Heart right ventricle (tissue), 16 donors: Measurements from ENCODE around the gene CUTA. TPM values are rescaled to one million over a fixed set of nuclear protein-coding genes. Genes with fewer than 3 reads are reported as not detected.

Source experiments
- ATAC-seq, 8 donors: fragments of 200-7000 bp; cut with Tn5 transposase; one replicate each; pipeline ENCODE4 v1.9.1; 2020; ENCODE audit warnings: mild to moderate bottlenecking in 8 of 8, moderate library complexity in 8 of 8, moderate number of reproducible peaks in 1 of 8
- DNase-seq, 2 donors: peaks; one replicate each; pipeline ENCODE4 v3.0.0-alpha.2; 2020
- H3K27ac ChIP-seq, 10 donors: fragments of 200-600 bp; sonication (generic) in 2 of 10; one replicate each; pipeline versions ENCODE4 v1.5.0 to v1.8.0; 2020 to 2022; ENCODE audit warnings: mild to moderate bottlenecking in 3 of 10
- H3K27me3 ChIP-seq, 7 donors: fragments of 200-600 bp; one replicate each; pipeline ENCODE4 v1.8.0; 2021 to 2022; ENCODE audit warnings: mild to moderate bottlenecking in 2 of 7
- H3K36me3 ChIP-seq, 9 donors: fragments of 200-600 bp; sonication (generic) in 1 of 9; one replicate each; pipeline versions ENCODE4 v1.5.0 to v1.8.0; 2020 to 2022; ENCODE audit warnings: mild to moderate bottlenecking in 2 of 9
- H3K4me1 ChIP-seq, 9 donors: fragments of 200-600 bp; sonication (generic) in 1 of 9; one replicate each; pipeline versions ENCODE4 v1.5.0 to v1.8.0; 2020 to 2022; ENCODE audit warnings: mild to moderate bottlenecking in 4 of 9
- H3K4me3 ChIP-seq, 10 donors: fragments of 200-600 bp; sonication (generic) in 2 of 10; one replicate each; pipeline versions ENCODE4 v1.5.0 to v1.8.0; 2020 to 2022; ENCODE audit warnings: mild to moderate bottlenecking in 7 of 10, moderate library complexity in 2 of 10
- H3K9me3 ChIP-seq, 11 donors: fragments of 200-600 bp in 10 of 11; sonication (generic) in 2 of 11; one replicate each; pipeline versions ENCODE4 v1.5.0 to v1.8.0; 2013 to 2022; ENCODE audit warnings: mild to moderate bottlenecking in 2 of 11, control low read depth in 1 of 11, moderate library complexity in 1 of 11
- CTCF ChIP-seq, 9 donors: fragments of 200-600 bp; sonication (generic) in 2 of 9; IDR thresholded peaks; one replicate each; pipeline versions ENCODE4 v1.5.0 to v1.8.0; 2021 to 2022; ENCODE audit warnings: antibody characterized with exemption in 9 of 9, mild to moderate bottlenecking in 5 of 9, moderate library complexity in 1 of 9
- WGBS, 2 donors: extraction: QIAGEN DNeasy Blood & Tissue Kit; methylation state at CpG; one replicate each; pipeline ENCODE4 v1.1.7; 2013; ENCODE audit warnings: inconsistent platforms in 1 of 2; 5-methylcytosine and 5-hydroxymethylcytosine counted together
- intact Hi-C, 10 donors: fragments of 100-400 bp; cut with DNase I; formaldehyde crosslinking; loops; one replicate each; pipeline versions ENCODE4 v1.11.1 to v1.14.2; 2022
- microRNA-seq, 2 donors: library from miRNA; unstranded; fragments of <30 nt; microRNA quantifications; one replicate each; pipeline ENCODE4 v1.2.0, GENCODE V29; 2021
- polyA plus RNA-seq, 2 donors: library from polyadenylated mRNA; stranded (reverse); fragments of 200-250 nt; gene quantifications; one replicate each; pipeline ENCODE4 v1.2.3, GENCODE V29; 2013
- total RNA-seq, 10 donors: library from RNA; stranded (reverse); fragmentation: NEBNext Ultra II Directional in 3 of 10; extraction: Animal tissue kit (Norgen Biotek cat#: 25700) in 3 of 10; gene quantifications; one replicate each; pipeline versions ENCODE4 v1.2.1 to v1.2.4, GENCODE V29; 2021 to 2023
- donor health status: Arrhythmogenic right ventricular cardiomyopathy.
- donor health status: ischemic (EF 13 %, LVEDD 7.1; RV severe dilation, severe dysfunction).
- donor health status: healthy with polysubstance abuse.
- donor health status: DM: no; HTN: yes; CAD: no.
- donor health status: DM: no; HTN: no; CAD: no.
- donor health status: ischemic (EF 25% LVEDD 6.9; RV normal size, moderate dysfunction).
- donor health status: ischemic (EF 25% LVEDD 5.7; RV mildly dilated, moderate dysfunction).
- donor health status: healthy.
- donor health status: DM: yes; HTN: yes; CAD: no.
- donor health status: Ischemic cardiomyopathy.
- donor health status: ischemic (EF 35%, LVEDD 5.7; RV mildly dilated, moderate dysfunction).
- donor health status: nonischemic (EF 11% LVEDD 7.7; RV severe dilation, severe dysfunction).
- donor health status: DM: yes; HTN: yes; CAD: no.
- donor health status: PGD.
- donor health status: ischemic (EF 29% LVEDD 5.4; RV normal size, mild dysfunction).
- donor health status: nonischemic (EF 23%, LVEDD 6.1; RV moderate dilation, normal function).

Gene CUTA
- total and polyA plus RNA-seq, 12 donors: 94.7 to 161 (median 114) TPM

- ATAC-seq (no peak), DNase-seq (no peak)
- no peak for TF ChIP-seq CTCF (IDR thresholded peaks at IDR 0.05)
- WGBS, 2 donors: 76 to 80% methylated on average over 8 of the region's 8 CpGs
- H3K27ac ChIP-seq: no peak overlapping the region
- no peaks in the 10 kb centered on the region for H3K36me3 ChIP-seq
- no peaks in the 10 kb centered on the region for H3K9me3 ChIP-seq
- H3K4me3 ChIP-seq: no peak overlapping the region
- H3K4me1 ChIP-seq: no peaks in the 10 kb centered on the region
- no peaks in the 10 kb centered on the region for H3K27me3 ChIP-seq
- intact Hi-C loops: no loop called here
Measured at GRCh38 chr6:33367009-33367714, 50.7 kb downstream of the CUTA start.

Small RNA genes within 50 kb of the gene (microRNA-seq; reads per million reads assigned to microRNA genes)
- 0 reads per million in 2 donors for gene MIR5004

Other genes starting within 250 kb of the CUTA start
- 1 to 10 TPM in 3 of 10 donors, under 1 TPM in 7; 0.52 to 3.9 (median 0.94) TPM for gene COL11A2, start 225.6 kb downstream of the CUTA start, total RNA-seq
- 1 to 10 TPM in 1 of 2 donors, under 1 TPM in 1; 0.55 to 8.7 TPM for gene COL11A2, start 225.6 kb downstream of the CUTA start, polyA plus RNA-seq
- gene RXRB, start 217.4 kb downstream of the CUTA start, total RNA-seq: 10 to 100 TPM; 29.7 to 39.1 (median 33.2) TPM
- 10 to 100 TPM; 22.2 to 40.7 TPM for gene RXRB, start 217.4 kb downstream of the CUTA start, polyA plus RNA-seq
- gene SLC39A7, start 217.2 kb downstream of the CUTA start, total RNA-seq: 100 to 1,000 TPM in 1 of 10 donors, 10 to 100 TPM in 9; 44.8 to 104 (median 53.1) TPM
- gene SLC39A7, start 217.2 kb downstream of the CUTA start, polyA plus RNA-seq: 100 to 1,000 TPM in 1 of 2 donors, 10 to 100 TPM in 1; 25.8 to 178 TPM
- gene HSD17B8, start 213.5 kb downstream of the CUTA start, total RNA-seq: 10 to 100 TPM; 17.6 to 25.5 (median 23.0) TPM
- gene HSD17B8, start 213.5 kb downstream of the CUTA start, polyA plus RNA-seq: 10 to 100 TPM in 1 of 2 donors, 1 to 10 TPM in 1; 7.4 to 15.1 TPM
- gene RING1, start 209.6 kb downstream of the CUTA start, total RNA-seq: 10 to 100 TPM; 26.5 to 32.1 (median 28.0) TPM
- gene RING1, start 209.6 kb downstream of the CUTA start, polyA plus RNA-seq: 10 to 100 TPM; 28.6 to 35.1 TPM
- gene VPS52, start 146.2 kb downstream of the CUTA start, total RNA-seq: 10 to 100 TPM; 29.8 to 41.6 (median 35.9) TPM
- gene VPS52, start 146.2 kb downstream of the CUTA start, polyA plus RNA-seq: 10 to 100 TPM; 25.2 to 45.7 TPM
- 1,000 to 10,000 TPM in 3 of 10 donors, 100 to 1,000 TPM in 7; 767 to 1,326 (median 860) TPM for gene RPS18, start 146.0 kb downstream of the CUTA start, total RNA-seq
- gene RPS18, start 146.0 kb downstream of the CUTA start, polyA plus RNA-seq: 1,000 to 10,000 TPM; 2,826 to 4,398 TPM
- gene B3GALT4, start 141.0 kb downstream of the CUTA start, total RNA-seq: 10 to 100 TPM in 2 of 10 donors, 1 to 10 TPM in 8; 5.3 to 12.2 (median 8.0) TPM
- gene B3GALT4, start 141.0 kb downstream of the CUTA start, polyA plus RNA-seq: 1 to 10 TPM; 7.0 to 9.1 TPM
- gene WDR46, start 128.9 kb downstream of the CUTA start, total RNA-seq: 10 to 100 TPM; 11.0 to 27.8 (median 16.2) TPM
- 10 to 100 TPM; 27.4 to 40.6 TPM for gene WDR46, start 128.9 kb downstream of the CUTA start, polyA plus RNA-seq
- gene PFDN6, start 128.5 kb downstream of the CUTA start, total RNA-seq: 10 to 100 TPM; 31.7 to 58.3 (median 40.2) TPM
- gene PFDN6, start 128.5 kb downstream of the CUTA start, polyA plus RNA-seq: 100 to 1,000 TPM; 248 to 448 TPM
- gene RGL2, start 119.2 kb downstream of the CUTA start, total RNA-seq: 10 to 100 TPM; 40.7 to 79.8 (median 50.4) TPM
- 10 to 100 TPM; 51.8 to 68.4 TPM for gene RGL2, start 119.2 kb downstream of the CUTA start, polyA plus RNA-seq
- gene TAPBP, start 104.0 kb downstream of the CUTA start, total RNA-seq: 100 to 1,000 TPM in 2 of 10 donors, 10 to 100 TPM in 8; 71.9 to 242 (median 86.7) TPM
- 10 to 100 TPM; 20.6 to 49.7 TPM for gene TAPBP, start 104.0 kb downstream of the CUTA start, polyA plus RNA-seq
- 10 to 100 TPM; 11.7 to 19.8 (median 14.3) TPM for gene ZBTB22, start 100.4 kb downstream of the CUTA start, total RNA-seq
- gene ZBTB22, start 100.4 kb downstream of the CUTA start, polyA plus RNA-seq: 10 to 100 TPM in 1 of 2 donors, 1 to 10 TPM in 1; 4.7 to 10.6 TPM
- 10 to 100 TPM; 10.3 to 24.0 (median 15.9) TPM for gene DAXX, start 95.1 kb downstream of the CUTA start, total RNA-seq
- gene DAXX, start 95.1 kb downstream of the CUTA start, polyA plus RNA-seq: 10 to 100 TPM; 15.7 to 24.8 TPM
- 1 to 10 TPM in 2 of 10 donors, under 1 TPM in 6, not detected in 2; 0.09 to 6.1 (median 0.36) TPM for gene KIFC1, start 26.3 kb downstream of the CUTA start, total RNA-seq
- gene KIFC1, start 26.3 kb downstream of the CUTA start, polyA plus RNA-seq: under 1 TPM; 0.28 to 0.29 TPM
- 10 to 100 TPM; 36.2 to 61.2 (median 48.9) TPM for gene PHF1, start 7.1 kb downstream of the CUTA start, total RNA-seq
- gene PHF1, start 7.1 kb downstream of the CUTA start, polyA plus RNA-seq: 100 to 1,000 TPM in 1 of 2 donors, 10 to 100 TPM in 1; 59.5 to 125 TPM
- 1 to 10 TPM; 3.6 to 8.5 (median 5.7) TPM for gene SYNGAP1, start 2.0 kb upstream of the CUTA start, total RNA-seq
- gene SYNGAP1, start 2.0 kb upstream of the CUTA start, polyA plus RNA-seq: 10 to 100 TPM in 1 of 2 donors, 1 to 10 TPM in 1; 3.1 to 10.2 TPM
- 1 to 10 TPM; 2.7 to 6.5 (median 4.9) TPM for gene ZBTB9, start 36.5 kb upstream of the CUTA start, total RNA-seq
- 1 to 10 TPM; 1.2 to 4.3 TPM for gene ZBTB9, start 36.5 kb upstream of the CUTA start, polyA plus RNA-seq
- 10 to 100 TPM; 16.0 to 26.4 (median 18.7) TPM for gene BAK1, start 162.2 kb upstream of the CUTA start, total RNA-seq
- 10 to 100 TPM; 12.6 to 37.6 TPM for gene BAK1, start 162.2 kb upstream of the CUTA start, polyA plus RNA-seq
- gene ITPR3, start 203.2 kb upstream of the CUTA start, total RNA-seq: 10 to 100 TPM in 1 of 10 donors, 1 to 10 TPM in 9; 3.2 to 16.7 (median 5.5) TPM
- gene ITPR3, start 203.2 kb upstream of the CUTA start, polyA plus RNA-seq: 10 to 100 TPM in 1 of 2 donors, 1 to 10 TPM in 1; 7.8 to 12.6 TPM